Forelimb muscle (tissue), 1 donor: ENCODE measurements around the gene ZNF664. TPM values are rescaled to one million over a fixed set of nuclear protein-coding genes. Genes with fewer than 3 reads are reported as not detected.
"Not testable (repeated sequence)": the region's sequence is repeated elsewhere in the genome, so short reads cannot be mapped to it uniquely, and the experiment has no call there.

Experiments
- DNase-seq: peaks from one replicate; pipeline ENCODE4 v3.0.0-alpha.2; 2013; ENCODE audit warnings: low read depth
- polyA plus RNA-seq: library from polyadenylated mRNA; unstranded; fragments of 120-200 nt; gene quantifications from one replicate; pipeline ENCODE4 v1.2.1, GENCODE V29; 2013; ENCODE audit not compliant: insufficient read length

ZNF664 gene
- polyA plus RNA-seq, 1 donor: 41.0 TPM

DNA sequence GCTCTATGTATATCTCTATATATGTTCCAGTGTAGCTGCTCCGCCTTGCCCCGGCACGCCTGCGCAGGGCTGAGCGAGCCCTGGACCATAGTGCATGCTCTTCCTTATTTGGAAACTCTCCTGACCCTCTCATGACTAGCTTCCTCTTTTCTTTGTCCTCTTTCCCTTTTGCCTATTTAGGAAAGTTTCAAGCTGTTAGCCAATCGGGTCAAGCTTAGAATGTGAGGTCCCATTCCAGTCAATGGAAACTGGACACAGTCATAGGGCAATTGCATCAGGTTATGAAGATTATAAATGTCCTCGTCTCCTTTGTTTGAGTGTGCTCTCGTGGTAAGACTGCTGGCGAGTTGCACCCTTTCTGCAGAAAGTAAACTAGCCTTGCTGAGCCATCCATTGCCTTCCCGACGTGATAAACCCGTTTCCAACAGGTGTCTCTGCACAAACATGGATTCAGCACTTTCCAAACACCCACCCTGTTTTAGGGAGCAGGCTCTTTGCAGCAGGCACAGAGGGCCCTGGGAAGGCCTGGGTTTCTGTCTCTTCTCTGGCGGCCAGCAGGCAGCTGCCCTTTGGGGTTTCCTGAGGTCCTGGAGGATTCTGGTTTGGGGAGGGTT, 31.3 kb upstream of the ZNF664 start:
- DNase-seq: no peak

DNA sequence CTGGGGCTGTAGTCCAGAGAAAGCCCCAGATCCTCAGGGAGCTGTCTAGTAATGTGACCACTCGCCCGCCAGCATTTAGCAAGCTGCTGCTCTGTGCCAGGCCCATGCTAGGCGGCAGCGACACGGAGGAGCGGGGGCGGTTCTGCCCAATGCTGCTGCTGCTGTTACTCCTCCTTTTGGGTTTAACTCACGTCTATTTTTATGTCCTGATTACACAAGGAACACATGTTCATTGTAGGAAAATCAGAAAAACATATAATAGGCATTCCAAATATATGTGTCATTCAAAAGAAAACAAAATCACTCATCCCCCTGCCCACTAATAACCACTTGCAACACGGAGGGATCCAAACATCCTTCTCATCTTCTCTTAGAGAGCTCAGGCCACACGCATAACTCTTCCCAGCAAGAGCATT, 30.8 kb upstream of the ZNF664 start:
- no peak for DNase-seq

DNA sequence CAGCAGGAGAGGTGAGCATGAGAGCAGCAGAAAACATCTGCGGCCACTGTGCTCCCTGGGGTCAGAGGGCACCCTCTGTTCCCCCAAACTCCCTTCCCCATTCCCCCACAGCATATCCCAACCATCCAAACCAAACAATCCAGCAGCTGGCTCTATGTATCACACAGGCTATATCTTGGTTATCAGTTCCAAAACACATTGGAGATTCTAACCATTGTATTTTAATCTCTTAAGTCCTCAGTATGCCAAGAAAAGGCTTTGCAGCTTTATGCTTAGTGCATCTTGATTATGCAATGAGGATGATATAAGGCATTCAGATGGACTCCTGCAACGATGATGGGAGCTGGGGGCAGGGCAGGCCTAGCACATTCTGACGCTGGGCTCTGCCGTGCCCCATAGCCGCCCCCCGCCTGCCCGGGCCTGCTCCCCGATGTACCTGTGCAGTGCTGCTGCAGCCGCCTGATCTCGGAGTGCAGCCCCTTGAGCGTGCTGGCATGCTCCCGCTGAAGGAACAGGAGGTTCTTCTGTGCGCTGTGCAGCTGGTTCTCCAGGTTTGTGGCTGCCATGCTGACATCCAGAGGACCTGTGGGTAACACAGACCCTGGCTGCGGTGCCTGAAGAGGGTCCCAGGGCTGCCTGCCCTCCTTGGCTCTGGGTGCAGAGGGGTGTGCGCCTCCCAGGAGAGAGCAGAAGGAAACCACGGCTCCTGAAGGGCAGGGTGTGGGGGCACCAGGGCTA, 29.9 kb upstream of the ZNF664 start:
- DNase-seq: no peak

DNA sequence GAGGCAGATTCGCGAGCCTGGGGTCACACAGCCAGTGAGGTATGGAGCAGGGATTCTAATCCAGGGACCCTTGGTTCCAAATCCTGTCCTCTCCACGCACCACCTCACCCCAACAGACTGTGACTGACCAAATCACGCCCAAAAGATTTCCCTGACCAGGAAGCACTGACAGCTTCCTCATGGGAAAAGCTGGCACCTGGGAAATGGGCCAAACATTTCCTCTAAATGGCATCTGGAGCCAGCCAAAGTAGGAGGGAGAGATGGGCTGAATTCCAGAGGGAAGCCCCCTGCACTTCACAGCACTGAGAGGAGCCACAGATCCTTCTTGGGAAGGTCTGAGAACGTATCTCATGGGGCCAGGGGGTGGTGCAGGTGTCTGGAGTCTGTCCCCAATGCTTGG, 29.2 kb upstream of the ZNF664 start:
- no peak for DNase-seq

DNA sequence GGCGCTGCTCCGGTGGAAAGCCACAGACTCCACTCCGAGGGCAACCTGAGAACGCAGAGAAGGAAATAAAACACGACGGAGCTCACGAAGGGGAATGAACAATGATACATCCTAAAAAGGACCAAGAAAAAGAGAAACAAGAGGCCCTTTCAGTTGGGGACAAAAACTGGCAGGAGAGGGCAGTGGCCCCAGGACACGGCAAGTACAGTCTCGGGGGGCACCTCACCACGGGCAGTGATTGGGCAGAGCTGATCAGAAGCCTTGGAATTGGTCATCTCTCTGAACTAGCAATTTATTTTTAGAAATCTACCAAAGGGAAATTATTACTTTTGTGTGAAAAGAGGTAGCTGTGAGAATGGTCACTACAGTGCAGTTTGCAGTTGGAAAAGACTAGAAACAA, 28.3 kb upstream of the ZNF664 start:
- no peak for DNase-seq

DNA sequence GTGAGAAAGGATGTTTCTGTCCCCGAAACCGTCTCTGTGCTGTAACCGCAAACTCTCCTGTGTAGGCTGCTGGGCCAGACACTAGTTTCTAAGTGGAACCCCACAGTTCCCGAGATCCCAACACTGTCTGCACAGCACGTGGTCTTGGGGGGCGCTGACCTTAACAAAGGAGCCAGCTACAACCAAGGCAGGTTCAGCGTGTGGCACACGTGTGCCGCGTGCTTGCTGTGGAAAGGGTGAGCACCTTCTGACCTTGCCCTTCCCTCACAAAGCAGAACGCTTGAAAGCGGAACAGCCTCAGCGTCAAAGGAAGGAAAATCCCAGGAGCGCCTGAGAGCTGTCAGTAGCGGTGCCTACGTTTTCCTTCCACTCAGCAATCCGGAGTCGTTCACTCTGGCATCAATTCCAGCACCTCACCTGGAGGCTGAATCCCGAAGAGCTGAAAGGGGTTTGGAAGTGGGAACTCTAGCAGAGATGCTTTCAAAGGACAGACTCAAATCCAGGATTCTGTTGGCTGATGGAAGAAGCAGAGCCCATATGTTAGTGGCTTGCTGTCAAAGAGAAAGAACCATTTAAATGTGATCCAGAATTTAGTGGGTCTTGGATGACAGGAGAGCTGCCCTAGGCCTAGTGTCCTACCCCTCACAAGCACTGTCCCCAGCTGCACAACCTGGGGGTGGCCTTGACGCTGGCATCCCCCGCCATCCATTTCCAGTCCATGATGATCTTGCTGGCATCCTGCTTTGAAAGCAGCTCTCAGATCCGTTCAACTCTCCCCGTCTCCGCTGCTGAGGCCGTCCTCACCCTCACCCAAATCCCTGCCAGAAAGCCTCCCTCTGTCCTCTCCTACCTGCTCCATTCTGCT, 27.5 kb upstream of the ZNF664 start:
- no peak for DNase-seq

DNA sequence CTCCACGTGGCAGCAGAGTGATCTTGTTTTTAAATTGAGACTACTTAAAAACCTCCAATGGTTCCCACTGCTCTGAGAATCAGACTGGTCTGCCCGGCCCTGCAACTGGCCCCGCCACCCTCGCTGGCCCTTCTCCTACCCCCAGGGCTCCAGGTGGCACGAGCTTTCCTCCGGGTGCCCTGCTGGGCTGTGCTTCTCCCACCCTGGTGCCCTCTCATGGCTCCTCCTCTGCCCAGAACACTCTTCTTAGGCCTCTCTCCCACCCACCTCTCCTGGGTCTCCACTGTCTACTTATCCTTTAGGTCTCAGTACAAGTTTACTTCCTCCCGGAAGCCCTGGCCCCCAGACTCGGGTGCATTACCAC, 26.9 kb upstream of the ZNF664 start:
- no peak for DNase-seq

DNA sequence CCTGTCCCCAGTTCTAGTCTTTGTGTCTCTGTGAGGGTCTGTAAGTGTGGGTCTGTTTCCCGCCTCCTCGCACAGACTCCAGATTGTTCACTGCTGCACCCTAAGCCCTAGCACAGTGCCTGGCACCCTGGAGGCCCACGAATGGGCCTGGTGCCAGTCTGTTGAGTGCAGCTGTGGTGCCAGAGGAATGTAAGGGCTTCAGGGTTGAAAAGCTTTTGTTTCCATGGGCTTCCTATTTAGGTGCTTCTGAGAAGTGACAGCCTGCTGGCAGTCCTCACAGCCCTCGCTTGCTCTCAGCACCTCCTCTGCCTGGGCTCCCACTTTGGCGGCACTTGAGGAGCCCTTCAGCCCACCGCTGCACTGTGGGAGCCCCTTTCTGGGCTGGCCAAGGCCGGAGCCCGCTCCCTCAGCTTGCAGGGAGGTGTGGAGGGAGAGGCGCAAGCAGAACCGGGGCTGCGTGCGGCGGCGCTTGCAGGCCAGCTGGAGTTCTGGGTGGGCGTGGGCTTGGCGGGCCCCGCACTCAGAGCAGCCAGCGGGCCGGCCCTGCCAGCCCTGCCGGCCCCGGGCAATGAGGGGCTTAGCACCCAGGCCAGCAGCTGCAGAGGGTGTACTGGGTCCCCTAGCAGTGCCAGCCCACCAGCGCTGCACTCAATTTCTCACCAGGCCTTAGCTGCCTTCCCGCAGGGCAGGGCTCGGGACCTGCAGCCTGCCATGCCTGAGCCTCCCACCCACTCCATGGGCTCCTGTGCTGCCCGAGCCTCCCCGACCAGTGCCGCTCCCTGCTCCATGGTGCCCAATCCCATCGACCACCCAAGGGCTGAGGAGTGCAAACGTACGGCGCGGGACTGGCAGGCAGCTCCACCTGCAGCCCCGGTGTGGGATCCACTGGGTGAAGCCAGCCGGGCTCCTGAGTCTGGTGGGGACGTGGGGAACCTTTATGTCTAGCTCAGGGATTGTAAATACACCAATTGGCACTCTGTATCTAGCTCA, 26.2 kb upstream of the ZNF664 start:
- not testable (repeated sequence) for DNase-seq

DNA sequence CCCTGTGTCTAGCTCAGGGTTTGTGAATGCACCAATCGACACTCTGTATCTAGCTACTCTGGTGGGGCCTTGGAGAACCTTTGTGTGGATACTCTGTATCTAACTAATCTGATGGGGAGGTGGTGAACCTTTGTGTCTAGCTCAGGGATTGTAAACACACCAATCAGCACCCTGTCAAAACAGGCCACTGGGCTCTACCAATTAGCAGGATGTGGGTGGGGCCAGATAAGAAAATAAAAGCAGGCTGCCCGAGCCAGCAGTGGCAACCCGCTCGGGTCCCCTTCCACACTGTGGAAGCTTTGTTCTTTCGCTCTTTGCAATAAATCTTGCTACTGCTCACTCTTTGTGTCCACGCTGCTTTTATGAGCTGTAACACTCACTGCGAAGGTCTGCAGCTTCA, 25.5 kb upstream of the ZNF664 start:
- DNase-seq: not testable (repeated sequence)

DNA sequence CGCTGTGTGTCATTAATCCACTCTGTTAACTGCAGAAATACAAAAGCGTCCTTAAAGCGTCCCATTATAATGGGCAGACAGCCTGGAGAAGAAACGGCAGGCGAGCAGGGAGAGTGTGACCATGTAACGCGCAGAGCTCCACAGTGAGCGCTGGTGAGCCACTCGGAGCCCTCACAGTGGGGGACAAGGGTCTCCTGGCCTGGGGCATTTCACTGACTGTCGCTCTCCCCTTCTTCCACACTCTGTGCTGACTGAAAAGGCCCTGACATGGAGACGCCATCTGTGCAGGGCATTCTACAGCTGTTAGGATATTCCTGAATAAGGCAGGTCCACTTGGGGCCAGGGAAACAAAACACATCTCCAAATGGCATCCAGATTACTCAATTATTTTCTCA, 24.6 kb upstream of the ZNF664 start:
- DNase-seq: no peak

DNA sequence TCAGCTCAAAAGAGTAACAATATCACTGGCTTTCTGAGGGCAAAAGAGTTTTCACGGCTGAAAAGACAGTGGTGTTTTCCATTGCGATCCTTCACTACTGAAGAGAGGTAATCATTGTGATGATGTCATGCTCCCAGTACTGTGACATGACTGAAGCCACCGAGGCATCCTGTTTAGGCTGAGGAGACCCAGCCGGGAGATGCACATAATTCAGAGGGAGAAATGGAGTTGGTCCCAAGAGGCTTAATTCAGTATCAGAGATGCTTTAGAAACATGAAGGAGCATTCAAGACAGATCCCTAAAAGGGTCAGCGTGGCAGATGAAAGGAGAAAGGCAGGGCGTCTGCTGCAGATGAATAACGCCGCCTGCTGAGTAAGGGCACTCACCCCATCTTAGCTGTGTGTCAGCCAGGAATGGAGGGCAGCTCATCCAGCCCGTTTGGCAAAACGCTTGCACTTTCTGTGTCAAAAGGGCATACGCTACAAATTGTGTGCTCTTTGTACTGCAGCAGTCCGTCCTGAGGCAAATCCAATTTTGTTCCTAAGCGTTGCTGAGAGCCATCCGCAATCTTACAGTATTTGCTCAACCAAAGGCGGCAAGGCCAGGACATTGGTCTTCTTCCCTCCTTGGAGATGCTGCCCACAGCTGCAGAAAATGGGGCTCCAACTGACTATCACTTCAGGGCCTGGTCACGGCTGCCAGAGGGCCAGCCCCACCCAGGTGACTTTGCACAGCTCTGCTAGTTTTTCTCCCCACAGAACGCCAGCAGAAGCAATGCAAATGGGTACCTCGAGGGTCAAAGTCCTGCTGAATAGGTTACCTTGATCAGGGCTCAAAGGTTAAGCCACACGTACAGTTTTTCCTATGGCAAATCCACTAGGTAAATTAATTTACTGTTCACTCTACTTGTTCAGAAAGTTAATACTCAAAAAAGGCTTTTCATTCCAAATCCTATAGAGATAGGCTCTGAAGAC, 23.9 kb upstream of the ZNF664 start:
- no peak for DNase-seq

DNA sequence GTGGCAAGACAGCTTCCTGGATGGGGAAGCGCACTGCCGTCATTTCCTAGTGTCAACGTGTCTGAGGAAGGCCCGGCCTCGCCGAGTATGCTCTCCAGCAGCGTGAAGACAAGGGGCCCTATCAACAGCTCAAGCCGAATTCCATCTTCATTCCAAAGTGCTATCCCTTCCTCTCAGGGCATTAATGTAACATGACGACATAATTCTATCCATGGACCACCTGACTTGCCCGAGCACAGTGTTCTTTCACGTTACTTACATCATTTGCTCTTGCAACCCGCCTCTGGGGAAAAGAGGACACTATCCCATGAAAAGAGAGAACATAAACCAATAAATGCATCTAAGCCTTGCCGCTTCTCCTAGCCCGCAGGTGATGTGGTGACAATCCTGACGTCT, 23.2 kb upstream of the ZNF664 start:
- DNase-seq: no peak

DNA sequence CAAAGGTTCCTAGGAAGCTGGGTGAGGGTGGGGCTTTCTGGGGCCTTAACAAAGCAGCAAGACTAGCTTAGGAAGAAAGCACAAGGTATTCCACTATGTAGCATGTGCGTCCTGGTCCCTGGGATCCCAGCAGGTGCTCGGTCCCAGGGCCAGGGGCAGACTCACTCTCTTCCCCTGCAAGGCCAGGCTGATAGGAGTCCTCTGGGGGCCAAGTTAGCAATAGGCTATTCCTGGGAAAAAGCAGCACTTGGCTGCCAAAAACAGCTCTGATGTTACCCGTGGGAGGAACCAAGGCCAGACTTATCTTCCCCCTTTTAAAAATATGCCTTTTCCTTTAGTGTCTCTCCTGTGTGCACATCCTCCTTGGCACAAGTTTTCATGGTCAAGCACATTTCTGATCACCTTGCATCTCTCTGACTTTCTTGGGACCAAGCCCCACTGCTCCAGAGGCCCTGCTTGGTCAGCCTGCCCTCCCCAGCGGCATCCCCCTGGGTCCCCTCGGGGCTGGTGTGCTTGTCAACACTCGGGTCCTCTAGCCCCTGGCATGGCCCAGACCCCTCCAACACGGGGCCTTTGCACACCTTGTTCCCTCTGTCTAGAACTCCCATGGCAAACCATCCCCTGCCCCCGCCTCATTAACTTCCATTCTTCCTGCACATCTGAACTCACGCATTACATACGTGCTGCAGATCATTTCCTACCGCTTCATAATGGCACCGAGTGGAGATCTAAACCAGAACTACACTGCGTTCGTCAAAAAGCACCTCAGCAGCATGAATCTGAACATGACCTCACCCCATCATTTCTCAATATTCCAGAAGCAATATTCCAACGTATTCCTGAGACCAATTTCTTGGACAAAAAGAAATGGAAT, 22.3 kb upstream of the ZNF664 start:
- no peak for DNase-seq

DNA sequence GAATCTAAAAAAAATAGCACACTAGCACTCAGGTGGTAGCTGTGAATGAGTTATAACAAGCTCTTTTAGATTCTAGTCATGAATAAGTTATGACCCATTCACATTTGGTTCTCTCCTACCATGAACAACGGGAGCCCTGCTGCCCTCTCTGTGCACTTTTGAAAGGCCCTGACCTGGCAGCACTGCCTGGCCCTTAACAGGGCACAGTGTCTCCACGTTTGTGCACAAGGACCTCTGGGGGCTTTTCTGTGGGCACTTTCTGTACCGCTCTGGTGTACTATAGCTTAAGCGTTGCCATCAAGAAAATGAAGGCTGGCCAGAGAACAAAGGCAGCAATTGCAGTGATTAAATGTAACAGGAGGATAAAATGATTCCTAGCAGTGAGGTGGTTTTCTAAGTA, 21.5 kb upstream of the ZNF664 start:
- no peak for DNase-seq

DNA sequence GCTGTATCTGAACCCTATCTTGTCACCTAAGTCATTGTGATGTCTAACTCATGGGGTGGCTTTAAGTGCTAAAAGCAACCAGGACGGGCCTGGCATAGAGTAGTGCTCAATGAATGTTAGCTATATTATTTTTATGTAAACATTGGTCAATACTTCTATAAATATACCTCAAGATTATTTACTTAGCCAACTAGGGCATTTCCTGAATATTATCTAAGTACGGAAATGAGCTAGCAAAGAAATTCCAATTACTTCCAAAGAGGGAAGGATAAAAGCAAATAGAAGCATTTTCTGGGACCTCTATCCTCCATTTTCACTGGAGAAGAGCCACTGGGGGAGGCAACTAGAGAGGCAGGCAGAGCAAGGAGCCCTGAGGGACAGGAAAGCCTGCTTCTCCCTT, 21.0 kb upstream of the ZNF664 start:
- no peak for DNase-seq

DNA sequence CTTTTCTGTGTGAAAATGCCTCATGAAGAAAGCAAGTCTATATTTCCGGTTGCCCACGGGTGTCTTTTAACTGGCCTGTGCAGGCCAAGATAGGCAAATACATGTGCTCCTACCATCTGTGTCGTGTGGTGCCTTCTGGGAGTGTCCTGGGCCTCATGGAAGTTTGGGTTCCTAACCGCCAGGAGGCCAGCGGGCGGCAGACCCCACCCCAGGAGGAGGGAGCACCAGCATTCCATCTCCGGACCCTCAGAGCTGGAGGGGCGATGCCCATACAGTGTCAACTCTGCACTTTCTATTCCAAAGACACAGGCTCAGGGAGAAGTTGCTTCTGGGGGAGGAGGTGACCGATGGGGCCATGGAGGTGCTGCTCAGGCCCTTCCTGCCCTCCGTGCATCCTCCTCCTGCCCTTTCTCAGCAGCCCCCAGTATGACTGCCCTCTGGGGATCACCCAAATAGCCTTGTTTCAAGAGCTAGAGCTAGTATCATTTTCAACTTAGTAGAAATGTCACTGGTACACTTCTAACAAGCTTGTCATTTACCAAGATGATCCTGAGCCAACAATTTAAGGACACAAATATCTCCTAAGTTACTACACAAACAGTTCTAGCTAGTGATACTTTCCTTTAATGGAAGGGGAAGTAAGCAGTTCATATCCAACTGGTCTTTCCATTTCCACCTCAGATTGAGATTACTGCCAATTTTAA, 18.2 kb upstream of the ZNF664 start:
- DNase-seq: no peak

DNA sequence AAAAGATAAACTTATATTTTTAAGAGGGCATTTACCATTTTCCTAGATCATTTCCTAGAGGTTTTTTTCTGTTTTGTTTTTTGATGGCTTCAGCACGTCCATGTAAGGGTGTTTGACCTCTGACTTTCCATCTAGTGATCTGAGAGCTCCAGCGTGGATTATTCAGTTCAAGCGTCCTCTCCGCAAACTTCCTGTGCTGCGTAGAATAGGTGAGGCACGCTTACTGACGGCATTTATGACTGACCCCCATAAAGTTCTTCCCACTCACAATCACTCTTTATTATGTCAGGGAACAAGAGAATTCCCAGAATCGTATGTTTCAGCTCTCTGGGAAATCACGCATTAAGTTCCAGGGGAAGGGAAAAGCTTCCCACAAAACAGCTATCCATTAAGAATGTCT, 16.8 kb upstream of the ZNF664 start:
- DNase-seq: no peak

DNA sequence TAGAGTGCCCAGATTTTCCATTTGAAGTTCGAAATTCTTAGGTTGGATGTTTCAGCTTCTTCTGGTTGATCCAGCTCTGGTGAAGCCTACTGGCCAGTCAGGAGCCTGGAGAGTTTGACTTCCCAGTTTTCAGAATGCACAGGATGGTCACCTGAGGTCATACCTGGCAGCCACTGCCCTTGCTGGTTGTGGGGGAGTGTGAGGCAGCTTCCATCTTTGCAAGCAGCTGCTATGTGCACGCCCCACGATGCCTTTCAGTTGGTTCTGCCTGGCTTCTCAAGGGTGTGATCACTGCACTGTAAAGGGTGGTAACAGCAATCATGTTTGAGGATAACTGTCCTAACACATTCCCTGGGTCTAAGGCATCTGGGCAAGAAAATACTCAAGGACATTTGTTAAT, 15.8 kb upstream of the ZNF664 start:
- no peak for DNase-seq

DNA sequence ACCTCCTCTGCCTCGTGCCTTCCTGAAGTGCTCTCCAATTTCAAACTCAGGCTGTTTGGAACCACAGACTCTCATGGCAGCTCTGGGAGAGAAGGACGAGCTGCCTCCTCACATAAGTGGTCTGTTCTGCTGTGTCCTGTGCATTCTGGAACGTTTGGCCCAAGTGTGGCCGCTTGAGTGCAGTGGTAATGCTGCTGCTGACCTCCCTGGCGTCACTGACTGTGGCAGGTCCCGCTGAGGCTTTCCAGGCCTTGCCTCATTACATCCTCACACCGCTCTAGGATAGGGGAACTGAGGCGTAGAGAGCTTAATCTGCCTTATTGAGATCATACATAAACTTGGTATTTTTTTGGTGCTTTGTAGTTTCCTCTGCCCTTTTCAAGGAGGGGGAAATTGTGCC, 14.6 kb upstream of the ZNF664 start:
- no peak for DNase-seq
